CD4-positive, alpha-beta memory T cell (primary cell): ENCODE measurements around the gene SLC2A10. TPM values are rescaled to one million over a fixed set of nuclear protein-coding genes. Genes with fewer than 3 reads are reported as not detected.

Experiments
- CTCF ChIA-PET: fragments of 350-600 bp; sonication (Branson Sonifier 250); formaldehyde crosslinking; loops from one replicate; lab custom pipeline; 2021; ENCODE audit warnings: inconsistent platforms; ENCODE audit not compliant: partially characterized antibody; lab: Charles Lee
- POLR2A ChIA-PET: fragments of 350-600 bp; sonication (Branson Sonifier 250); formaldehyde crosslinking; loops from one replicate; lab custom pipeline; 2021; ENCODE audit not compliant: partially characterized antibody; lab: Charles Lee
- DNase-seq, 5 donors: peaks; one replicate each; pipeline versions ENCODE4 v3.0.0 to v3.0.0-alpha.2; 2020 to 2022; ENCODE audit warnings: mixed read lengths in 1 of 5
- H3K27ac ChIP-seq: one replicate; pipeline ENCODE4 v1.7.0; 2013; ENCODE audit warnings: low read depth, low read length
- H3K27me3 ChIP-seq: 2 replicates; pipeline ENCODE4 v1.7.0; 2013; ENCODE audit warnings: mild to moderate bottlenecking, low read length, moderate library complexity; ENCODE audit not compliant: insufficient read depth
- H3K36me3 ChIP-seq: 2 replicates; pipeline ENCODE4 v1.7.0; 2013; ENCODE audit warnings: mild to moderate bottlenecking, low read length, moderate library complexity; ENCODE audit not compliant: insufficient read depth
- H3K4me1 ChIP-seq: 2 replicates; pipeline ENCODE4 v1.7.0; 2013; ENCODE audit warnings: mild to moderate bottlenecking, low read length, moderate library complexity; ENCODE audit not compliant: insufficient read depth
- H3K4me3 ChIP-seq, 2 donors: one replicate each; pipeline ENCODE4 v1.7.0; 2013; ENCODE audit warnings: low read length in 2 of 2, mild to moderate bottlenecking in 1 of 2
- H3K9me3 ChIP-seq, 2 donors: one replicate each; pipeline ENCODE4 v1.7.0; 2013; ENCODE audit warnings: low read length in 2 of 2, control low read depth in 1 of 2; ENCODE audit not compliant: control insufficient read depth in 1 of 2
- H3K27ac Mint-ChIP-seq, 7 donors: one replicate each; pipeline ENCODE4 v1.8.0; 2020 to 2021; ENCODE audit warnings: mixed read lengths in 7 of 7, mild to moderate bottlenecking in 6 of 7, inconsistent platforms in 3 of 7, moderate library complexity in 3 of 7
- H3K27me3 Mint-ChIP-seq, 2 donors: one replicate each; pipeline ENCODE4 v1.8.0; 2020 to 2021; ENCODE audit warnings: mixed read lengths in 2 of 2
- H3K36me3 Mint-ChIP-seq, 2 donors: one replicate each; pipeline ENCODE4 v1.8.0; 2020 to 2021; ENCODE audit warnings: mixed read lengths in 2 of 2, inconsistent platforms in 1 of 2, mild to moderate bottlenecking in 1 of 2
- H3K4me1 Mint-ChIP-seq, 4 donors: one replicate each; pipeline ENCODE4 v1.8.0; 2020 to 2021; ENCODE audit warnings: mixed read lengths in 4 of 4, mild to moderate bottlenecking in 1 of 4
- H3K4me3 Mint-ChIP-seq, 8 donors: one replicate each; pipeline ENCODE4 v1.8.0; 2020 to 2021; ENCODE audit warnings: mixed read lengths in 8 of 8, mild to moderate bottlenecking in 7 of 8, moderate library complexity in 6 of 8, inconsistent platforms in 3 of 8
- H3K9me3 Mint-ChIP-seq, 8 donors: one replicate each; pipeline ENCODE4 v1.8.0; 2020 to 2021; ENCODE audit warnings: mixed read lengths in 8 of 8, mild to moderate bottlenecking in 5 of 8, inconsistent platforms in 3 of 8, moderate library complexity in 1 of 8
- intact Hi-C: fragments of 100-400 bp; cut with micrococcal nuclease; formaldehyde crosslinking; loops from one replicate; pipeline ENCODE4 v1.15.1; 2023
- polyA plus RNA-seq, 2 donors: library from polyadenylated mRNA; unstranded; fragments of 300-500 nt; fragmentation: Illumina TruSeq; gene quantifications; one replicate each; pipeline ENCODE4 v1.2.3, GENCODE V29; 2021
- total RNA-seq, 2 experiments: library from RNA; stranded (reverse); gene quantifications; one replicate each; pipeline ENCODE4 v1.2.3, GENCODE V29; 2021

SLC2A10 gene
- total and polyA plus RNA-seq, 4 experiments from 2014 or later = not detected

- DNase-seq = no peak
- H3K27ac Mint-ChIP-seq = no peak overlapping the region
- H3K36me3 ChIP-seq = no peaks in the 10 kb centered on the region
- CTCF ChIA-PET = interaction anchor here (0.6 to 1.6 kb wide), 3 partner anchors 16 to 49 kb away, joined by 3 to 4 read pairs (median 3); no protein-coding TSS in a partner anchor
- H3K9me3 ChIP-seq = no peaks in the 10 kb centered on the region
- no peak overlapping the region for H3K4me3 Mint-ChIP-seq
- POLR2A ChIA-PET = no interaction called here
- no peaks in the 10 kb centered on the region for H3K4me1 ChIP-seq
- H3K27me3 ChIP-seq = no peaks in the 10 kb centered on the region
- no peak overlapping the region for H3K27ac ChIP-seq
- no peaks in the 10 kb centered on the region for H3K36me3 Mint-ChIP-seq
- no peaks in the 10 kb centered on the region for H3K9me3 Mint-ChIP-seq
- intact Hi-C loops = no loop called here
- peaks cover 17 to 30% of the 10 kb centered on the region in 2 donors for H3K27me3 Mint-ChIP-seq
- H3K4me1 Mint-ChIP-seq = no peaks in the 10 kb centered on the region
- no peak overlapping the region for H3K4me3 ChIP-seq
Observed at GRCh38 chr20:46770330-46771194, 61.1 kb downstream of the SLC2A10 start.

- no peak for DNase-seq
- H3K4me1 ChIP-seq = no peaks in the 10 kb centered on the region
- H3K27me3 ChIP-seq = no peaks in the 10 kb centered on the region
- no peak overlapping the region for H3K4me3 ChIP-seq
- no peak overlapping the region for H3K27ac Mint-ChIP-seq
- no peaks in the 10 kb centered on the region for H3K36me3 Mint-ChIP-seq
- ChIA-PET POLR2A (no interaction called here), CTCF (interaction anchor here (0.6 to 1.6 kb wide), 2 partner anchors 17 to 50 kb away, joined by 3 read pairs; no protein-coding TSS in a partner anchor)
- intact Hi-C loops = no loop called here
- H3K4me1 Mint-ChIP-seq = no peaks in the 10 kb centered on the region
- H3K4me3 Mint-ChIP-seq = no peak overlapping the region
- no peak overlapping the region for H3K27ac ChIP-seq
- no peaks in the 10 kb centered on the region for H3K9me3 ChIP-seq
- H3K36me3 ChIP-seq = no peaks in the 10 kb centered on the region
- H3K27me3 Mint-ChIP-seq = peaks cover 20 to 32% of the 10 kb centered on the region in 2 donors
- no peaks in the 10 kb centered on the region for H3K9me3 Mint-ChIP-seq
Observed at GRCh38 chr20:46771195-46771588, 61.7 kb downstream of the SLC2A10 start.

DNA sequence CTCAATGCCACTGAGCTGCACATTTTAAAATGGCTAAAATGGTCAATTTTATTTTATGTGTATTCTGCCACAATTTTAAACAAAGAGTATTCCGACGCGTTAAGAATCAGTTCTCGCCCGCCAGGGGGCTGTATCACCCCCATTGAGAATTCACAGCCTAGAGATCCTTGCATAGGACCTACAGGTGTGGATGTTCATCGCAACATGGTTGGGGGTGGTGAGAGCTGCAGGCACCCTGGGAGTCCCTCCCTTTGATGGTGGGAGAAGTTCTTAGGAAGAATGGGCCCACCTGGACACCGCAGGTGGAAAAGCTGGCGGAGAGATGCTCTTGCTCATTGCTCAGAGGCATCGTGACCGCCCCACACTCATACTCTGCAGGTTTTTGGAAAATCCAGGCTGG is 63.5 kb downstream of the SLC2A10 start:
- H3K27ac ChIP-seq = no peak overlapping the region
- H3K36me3 ChIP-seq = no peaks in the 10 kb centered on the region
- Mint-ChIP-seq H3K27me3 (peaks cover 25 to 30% of the 10 kb centered on the region in 2 donors), H3K4me1 (no peaks in the 10 kb centered on the region), H3K9me3 (no peaks in the 10 kb centered on the region), H3K36me3 (no peaks in the 10 kb centered on the region), H3K4me3 (no peak overlapping the region), H3K27ac (no peak overlapping the region)
- H3K9me3 ChIP-seq = no peaks in the 10 kb centered on the region
- H3K4me3 ChIP-seq = no peak overlapping the region
- H3K4me1 ChIP-seq = no peaks in the 10 kb centered on the region
- no peaks in the 10 kb centered on the region for H3K27me3 ChIP-seq
- ChIA-PET CTCF (interaction anchor here (1.1 kb wide), 1 partner anchor 10 kb away, joined by 3 read pairs; no protein-coding TSS in a partner anchor), POLR2A (no interaction called here)
- no peak for DNase-seq
- intact Hi-C loops = no loop called here

DNA sequence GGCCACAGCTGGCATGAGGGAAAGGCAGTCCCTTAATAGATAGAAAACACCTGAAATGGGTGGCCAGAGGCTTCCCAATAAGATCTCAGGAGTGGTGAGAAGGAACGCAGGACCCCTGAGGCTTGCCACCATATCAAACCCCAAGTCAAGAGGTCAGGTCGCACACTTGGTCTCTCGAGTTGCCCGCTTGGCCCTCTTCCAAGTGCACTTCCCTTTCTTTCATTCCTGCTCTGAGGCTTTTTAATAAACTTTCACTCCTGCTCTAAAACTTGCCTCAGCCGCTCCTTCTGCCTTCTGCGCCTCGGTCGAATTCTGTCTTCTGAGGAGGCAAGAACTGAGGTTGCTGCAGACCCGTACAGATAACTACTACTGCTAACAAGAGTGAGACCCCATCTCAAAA is 64.2 kb downstream of the SLC2A10 start:
- no peak overlapping the region for H3K4me3 Mint-ChIP-seq
- ChIA-PET CTCF (no interaction called here), POLR2A (no interaction called here)
- Histone ChIP-seq H3K4me1 (no peaks in the 10 kb centered on the region), H3K4me3 (no peak overlapping the region), H3K27me3 (no peaks in the 10 kb centered on the region), H3K36me3 (no peaks in the 10 kb centered on the region), H3K27ac (no peak overlapping the region), H3K9me3 (no peaks in the 10 kb centered on the region)
- intact Hi-C loops = no loop called here
- H3K27me3 Mint-ChIP-seq = peaks cover 23 to 28% of the 10 kb centered on the region in 2 donors
- H3K9me3 Mint-ChIP-seq = no peaks in the 10 kb centered on the region
- no peak overlapping the region for H3K27ac Mint-ChIP-seq
- H3K4me1 Mint-ChIP-seq = no peaks in the 10 kb centered on the region
- DNase-seq = no peak
- no peaks in the 10 kb centered on the region for H3K36me3 Mint-ChIP-seq

GRCh38 chr20:46774236-46774635 is 64.8 kb downstream of the SLC2A10 start:
- Mint-ChIP-seq H3K9me3 (peaks cover 0 to 2% (median 0%) of the 10 kb centered on the region in 8 donors), H3K36me3 (no peaks in the 10 kb centered on the region), H3K4me1 (no peaks in the 10 kb centered on the region), H3K27ac (no peak overlapping the region), H3K4me3 (no peak overlapping the region), H3K27me3 (peaks cover 22 to 28% of the 10 kb centered on the region in 2 donors)
- H3K4me3 ChIP-seq = no peak overlapping the region
- H3K36me3 ChIP-seq = no peaks in the 10 kb centered on the region
- DNase-seq = no peak
- no peaks in the 10 kb centered on the region for H3K4me1 ChIP-seq
- intact Hi-C loops = no loop called here
- ChIA-PET CTCF (interaction anchor here (0.7 kb wide), 1 partner anchor 241 kb away, joined by 3 read pairs; no protein-coding TSS in a partner anchor), POLR2A (no interaction called here)
- H3K27me3 ChIP-seq = no peaks in the 10 kb centered on the region
- H3K9me3 ChIP-seq = no peaks in the 10 kb centered on the region
- no peak overlapping the region for H3K27ac ChIP-seq

DNA sequence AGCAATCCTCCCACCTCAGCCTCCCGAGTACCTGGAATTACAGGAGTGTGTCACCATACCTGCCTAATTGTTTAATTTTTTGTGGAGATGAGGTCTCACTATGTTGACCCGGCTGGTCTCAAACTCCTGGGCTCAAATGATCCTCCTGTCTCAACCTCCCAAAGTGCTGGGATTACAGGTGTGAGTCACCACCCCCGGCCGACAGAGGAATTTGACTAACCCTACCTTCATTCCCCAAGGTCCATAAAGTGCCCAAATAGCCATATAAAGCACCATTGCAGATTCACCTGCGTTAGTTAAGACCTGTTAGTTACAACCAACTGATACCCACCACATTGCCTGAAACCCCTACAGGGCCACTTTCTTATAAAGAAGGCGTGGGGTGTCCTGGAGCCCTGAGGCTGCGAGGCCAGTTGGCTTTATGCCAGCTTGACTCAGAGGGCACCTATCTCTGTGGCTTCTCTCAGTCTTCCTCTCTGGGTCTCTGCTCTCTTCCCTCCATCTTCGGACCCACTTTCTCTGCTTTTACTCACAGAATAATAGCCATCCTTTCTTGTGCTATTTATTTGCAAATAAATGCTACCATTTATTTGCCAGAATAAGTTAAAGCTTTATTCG is 65.6 kb downstream of the SLC2A10 start:
- no peaks in the 10 kb centered on the region for H3K36me3 Mint-ChIP-seq
- no peaks in the 10 kb centered on the region for H3K4me1 ChIP-seq
- no peaks in the 10 kb centered on the region for H3K4me1 Mint-ChIP-seq
- peaks cover 23 to 28% of the 10 kb centered on the region in 2 donors for H3K27me3 Mint-ChIP-seq
- no peak overlapping the region for H3K4me3 ChIP-seq
- ChIA-PET CTCF (no interaction called here), POLR2A (no interaction called here)
- H3K4me3 Mint-ChIP-seq = no peak overlapping the region
- H3K9me3 ChIP-seq = no peaks in the 10 kb centered on the region
- H3K27ac ChIP-seq = no peak overlapping the region
- intact Hi-C loops = no loop called here
- no peak for DNase-seq
- peaks cover 0 to 2% (median 0%) of the 10 kb centered on the region in 8 donors for H3K9me3 Mint-ChIP-seq
- no peaks in the 10 kb centered on the region for H3K36me3 ChIP-seq
- no peaks in the 10 kb centered on the region for H3K27me3 ChIP-seq
- H3K27ac Mint-ChIP-seq = no peak overlapping the region

DNA sequence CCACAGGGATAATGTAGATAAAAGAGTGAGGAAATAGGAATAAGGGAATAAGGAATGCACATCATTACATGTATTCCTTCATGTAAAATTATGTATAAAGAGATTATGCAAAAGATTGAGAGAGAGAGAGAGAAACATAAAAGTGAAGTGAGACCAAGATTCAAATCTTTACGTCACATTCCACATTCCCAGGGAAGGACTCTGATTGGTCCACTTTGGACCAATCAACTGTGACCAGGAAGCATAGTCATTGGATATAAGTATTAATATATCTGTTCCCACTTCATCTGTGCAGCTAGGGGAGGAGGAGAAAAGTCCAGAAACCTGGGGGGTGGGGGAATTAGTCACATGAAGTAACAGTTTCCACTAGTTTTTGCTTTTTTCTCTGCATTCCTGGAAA is 66.4 kb downstream of the SLC2A10 start:
- intact Hi-C loops = no loop called here
- Histone ChIP-seq H3K27ac (no peak overlapping the region), H3K9me3 (no peaks in the 10 kb centered on the region), H3K27me3 (no peaks in the 10 kb centered on the region), H3K36me3 (no peaks in the 10 kb centered on the region), H3K4me1 (no peaks in the 10 kb centered on the region), H3K4me3 (no peak overlapping the region)
- no peak for DNase-seq
- Mint-ChIP-seq H3K4me3 (no peak overlapping the region), H3K9me3 (peaks cover 0 to 2% (median 0%) of the 10 kb centered on the region in 8 donors), H3K4me1 (no peaks in the 10 kb centered on the region), H3K27ac (no peak overlapping the region), H3K27me3 (peaks cover 23 to 24% of the 10 kb centered on the region in 2 donors), H3K36me3 (no peaks in the 10 kb centered on the region)
- ChIA-PET POLR2A (no interaction called here), CTCF (no interaction called here)
